Colonic mucosa (tissue), 4 donors: ENCODE data around the gene RAB3GAP2. TPM values are rescaled to one million over a fixed set of nuclear protein-coding genes. Genes with fewer than 3 reads are reported as not detected.
"Not testable (repeated sequence)": the region's sequence is repeated elsewhere in the genome, so short reads cannot be mapped to it uniquely, and the experiment has no call there.

Experiments
- DNase-seq: peaks from one replicate; pipeline ENCODE4 v3.0.0-alpha.2; 2020
- H3K27ac ChIP-seq: fragments of 200-600 bp; one replicate; pipeline ENCODE4 v1.8.0; 2021
- H3K27me3 ChIP-seq: fragments of 200-600 bp; one replicate; pipeline ENCODE4 v1.8.0; 2021
- H3K36me3 ChIP-seq: fragments of 200-600 bp; one replicate; pipeline ENCODE4 v1.8.0; 2021
- H3K4me1 ChIP-seq: fragments of 200-600 bp; one replicate; pipeline ENCODE4 v1.8.0; 2021; ENCODE audit warnings: mild to moderate bottlenecking
- H3K4me3 ChIP-seq: fragments of 200-600 bp; one replicate; pipeline ENCODE4 v1.8.0; 2021
- H3K9ac ChIP-seq, 2 donors: one replicate each; pipeline ENCODE4 v1.7.0; 2013; ENCODE audit warnings: control low read depth in 2 of 2, low read depth in 2 of 2, low read length in 2 of 2
- H3K9me3 ChIP-seq: fragments of 200-600 bp; one replicate; pipeline ENCODE4 v1.8.0; 2021
- CTCF ChIP-seq: fragments of 200-600 bp; IDR thresholded peaks from one replicate; pipeline ENCODE4 v1.8.0; 2022; ENCODE audit warnings: antibody characterized with exemption, mild to moderate bottlenecking
- intact Hi-C: fragments of 100-400 bp; cut with DNase I; formaldehyde crosslinking; loops from one replicate; pipeline ENCODE4 v1.14.1; 2022
- total RNA-seq, 2 donors: library from RNA; stranded (reverse); fragmentation: NEBNext Ultra II Directional in 1 of 2; extraction: Animal tissue kit (Norgen Biotek cat#: 25700) in 1 of 2; gene quantifications; one replicate each; pipeline ENCODE4 v1.2.1, GENCODE V29; 2021
- donor health status: healthy.
- donor health status: DM: no; HTN: no; CAD: no.
- donor health status: DM: no; HTN: no; CAD: no.

Gene RAB3GAP2
- total RNA-seq, 2 donors from 2014 or later, result 33.2 to 34.2 TPM

GRCh38 chr1:220317161-220317560 is 44.9 kb upstream of the RAB3GAP2 start:
- DNase-seq, result no peak
- intact Hi-C loops, result no loop called here
- Histone ChIP-seq H3K27ac (no peak overlapping the region), H3K36me3 (no peaks in the 10 kb centered on the region), H3K27me3 (no peaks in the 10 kb centered on the region), H3K4me3 (no peak overlapping the region), H3K9ac (no peak overlapping the region), H3K9me3 (no peaks in the 10 kb centered on the region), H3K4me1 (no peaks in the 10 kb centered on the region)
- no peak for TF ChIP-seq CTCF

GRCh38 chr1:220316305-220316704 is 44.1 kb upstream of the RAB3GAP2 start:
- DNase-seq, result no peak
- TF ChIP-seq CTCF, result no peak
- Histone ChIP-seq H3K9me3 (no peaks in the 10 kb centered on the region), H3K27me3 (no peaks in the 10 kb centered on the region), H3K27ac (no peak overlapping the region), H3K9ac (no peak overlapping the region), H3K4me1 (no peaks in the 10 kb centered on the region), H3K4me3 (no peak overlapping the region), H3K36me3 (no peaks in the 10 kb centered on the region)
- intact Hi-C loops, result no loop called here

GRCh38 chr1:220315070-220315839 is 43.0 kb upstream of the RAB3GAP2 start:
- Histone ChIP-seq H3K4me3 (no peak overlapping the region), H3K4me1 (no peaks in the 10 kb centered on the region), H3K9me3 (no peaks in the 10 kb centered on the region), H3K27ac (no peak overlapping the region), H3K27me3 (no peaks in the 10 kb centered on the region), H3K9ac (no peak overlapping the region), H3K36me3 (no peaks in the 10 kb centered on the region)
- intact Hi-C loops, result no loop called here
- no peak for DNase-seq
- no peak for TF ChIP-seq CTCF

GRCh38 chr1:220313576-220313975 is 41.3 kb upstream of the RAB3GAP2 start:
- DNase-seq, result no peak
- Histone ChIP-seq H3K27me3 (no peaks in the 10 kb centered on the region), H3K9ac (no peak overlapping the region), H3K4me3 (no peak overlapping the region), H3K36me3 (no peaks in the 10 kb centered on the region), H3K4me1 (no peaks in the 10 kb centered on the region), H3K27ac (no peak overlapping the region), H3K9me3 (no peaks in the 10 kb centered on the region)
- no peak for TF ChIP-seq CTCF
- intact Hi-C loops, result no loop called here

DNA sequence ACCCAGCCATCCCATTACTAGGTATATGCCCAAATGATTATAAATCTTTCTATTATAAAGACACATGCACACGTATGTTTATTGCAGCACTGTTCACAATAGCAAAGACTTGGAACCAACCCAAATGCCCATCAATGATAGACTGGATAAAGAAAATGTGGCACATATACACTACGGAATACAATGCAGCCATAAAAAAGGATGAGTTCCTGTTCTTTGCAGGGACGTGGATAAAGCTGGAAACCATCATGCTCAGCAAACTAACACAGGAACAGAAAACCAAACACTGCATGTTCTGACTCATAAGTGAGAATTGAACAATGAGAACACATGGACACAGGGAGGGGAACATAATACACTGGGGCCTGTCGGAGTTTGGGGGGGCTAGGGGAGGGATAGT is 37.9 kb upstream of the RAB3GAP2 start:
- H3K27me3 ChIP-seq, H3K4me3 ChIP-seq, H3K9ac ChIP-seq, intact Hi-C loops, H3K27ac ChIP-seq, DNase-seq, H3K4me1 ChIP-seq, H3K36me3 ChIP-seq, H3K9me3 ChIP-seq: not testable (repeated sequence)

DNA sequence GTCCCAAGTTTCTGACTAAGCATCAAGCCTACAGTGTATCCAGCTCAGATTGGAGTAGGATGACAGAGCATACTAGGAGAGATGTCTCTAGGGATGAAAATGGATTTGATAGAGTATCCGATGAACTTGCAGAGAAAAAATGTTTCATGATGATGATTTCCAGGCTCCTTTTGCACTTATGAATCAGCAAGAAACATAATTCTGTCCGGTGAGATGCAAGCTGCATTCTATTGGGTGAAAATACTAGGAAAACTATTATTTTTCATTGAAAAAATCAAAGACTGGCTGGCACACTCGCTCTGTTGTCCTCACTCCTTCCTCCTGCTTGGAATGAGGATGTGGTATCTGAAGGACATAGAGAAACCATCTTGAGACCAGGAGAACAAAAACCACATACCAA is 35.4 kb upstream of the RAB3GAP2 start:
- Histone ChIP-seq H3K27ac (no peak overlapping the region), H3K4me3 (no peak overlapping the region), H3K9ac (no peak overlapping the region), H3K9me3 (no peaks in the 10 kb centered on the region), H3K36me3 (no peaks in the 10 kb centered on the region), H3K27me3 (no peaks in the 10 kb centered on the region), H3K4me1 (no peaks in the 10 kb centered on the region)
- TF ChIP-seq CTCF, result no peak
- intact Hi-C loops, result no loop called here
- no peak for DNase-seq
